ENCODE measurements around the gene PIAS1. TPM values are rescaled to one million over a fixed set of nuclear protein-coding genes. Genes with fewer than 3 reads are reported as not detected.
"Not testable (repeated sequence)": the region's sequence is repeated elsewhere in the genome, so short reads cannot be mapped to it uniquely, and the experiment has no call there.

Gene PIAS1
- total RNA-seq, 1 donor from 2014 or later, result 16.6 TPM

GRCh38 chr15:68114840-68115239, 60.7 kb downstream of the PIAS1 start:
- DNase-seq (ENCODE audit: low read depth), result no peak

DNA sequence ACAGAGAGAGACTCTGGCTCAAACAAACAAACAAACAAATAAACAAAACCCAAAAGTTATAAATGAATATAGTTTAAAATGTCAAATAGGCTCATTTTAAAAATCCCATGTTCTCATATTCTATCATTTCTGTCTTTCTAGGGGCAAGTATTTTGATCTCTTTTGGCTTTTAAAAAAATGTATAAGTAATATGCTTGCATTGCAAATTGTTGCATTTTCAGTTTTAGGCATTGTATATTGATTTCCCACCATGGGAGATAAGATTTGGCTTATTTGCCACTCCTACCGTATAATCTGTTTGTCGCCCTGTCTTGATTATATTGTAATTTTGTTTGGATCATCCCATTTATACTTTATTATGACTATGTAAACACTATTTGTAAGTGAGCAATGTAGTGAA, 70.6 kb downstream of the PIAS1 start:
- DNase-seq (ENCODE audit: low read depth), result no peak

GRCh38 chr15:68126396-68126795, 72.3 kb downstream of the PIAS1 start:
- DNase-seq (ENCODE audit: low read depth), result no peak

- DNase-seq (ENCODE audit: low read depth), result no peak
These were observed 75.0 kb downstream of the PIAS1 start for GRCh38 chr15:68129072-68129471.

GRCh38 chr15:68130851-68131250, 76.7 kb downstream of the PIAS1 start:
- no peak for DNase-seq (ENCODE audit: low read depth)

GRCh38 chr15:68137096-68137495, 83.0 kb downstream of the PIAS1 start:
- DNase-seq (ENCODE audit: low read depth), result no peak

GRCh38 chr15:68143129-68143528, 89.0 kb downstream of the PIAS1 start:
- no peak for DNase-seq (ENCODE audit: low read depth)

DNA sequence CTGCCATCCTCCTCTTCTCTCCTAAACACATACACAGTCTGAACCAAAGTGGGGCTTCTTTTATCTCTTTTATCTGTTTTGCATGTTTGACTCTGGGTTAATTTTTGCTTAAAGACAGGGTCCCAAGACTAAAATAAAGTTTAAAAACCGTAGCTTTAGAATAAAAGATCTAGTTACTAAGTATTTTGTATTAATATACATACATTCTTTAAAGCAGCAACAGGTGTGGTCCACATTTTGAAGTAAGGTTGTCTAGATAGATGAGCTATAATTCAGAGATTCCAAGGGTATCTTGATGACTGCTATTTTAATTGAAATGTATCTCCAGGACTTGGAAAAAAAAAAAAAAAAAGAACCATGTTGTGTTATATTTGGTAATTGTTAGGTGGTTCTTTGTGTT, 89.7 kb downstream of the PIAS1 start:
- DNase-seq (ENCODE audit: low read depth), result no peak

DNA sequence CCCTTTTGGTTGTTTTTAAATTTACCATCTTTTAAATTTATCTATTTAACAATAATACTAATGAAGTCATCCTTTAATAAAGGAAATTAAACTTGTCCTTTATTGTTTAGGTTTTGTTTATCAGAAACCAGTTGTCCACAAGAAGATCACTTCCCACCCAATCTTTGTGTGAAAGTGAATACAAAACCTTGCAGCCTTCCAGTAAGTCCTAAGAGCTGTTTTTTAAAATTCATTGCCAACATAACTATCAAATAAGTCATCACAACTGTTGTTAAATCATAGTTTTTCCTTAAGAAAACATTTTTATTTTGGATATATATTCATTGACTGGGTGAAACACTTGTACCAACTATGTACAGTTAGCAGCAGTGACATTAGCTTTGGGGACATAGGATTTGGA, 91.6 kb downstream of the PIAS1 start:
- no peak for DNase-seq (ENCODE audit: low read depth)

DNA sequence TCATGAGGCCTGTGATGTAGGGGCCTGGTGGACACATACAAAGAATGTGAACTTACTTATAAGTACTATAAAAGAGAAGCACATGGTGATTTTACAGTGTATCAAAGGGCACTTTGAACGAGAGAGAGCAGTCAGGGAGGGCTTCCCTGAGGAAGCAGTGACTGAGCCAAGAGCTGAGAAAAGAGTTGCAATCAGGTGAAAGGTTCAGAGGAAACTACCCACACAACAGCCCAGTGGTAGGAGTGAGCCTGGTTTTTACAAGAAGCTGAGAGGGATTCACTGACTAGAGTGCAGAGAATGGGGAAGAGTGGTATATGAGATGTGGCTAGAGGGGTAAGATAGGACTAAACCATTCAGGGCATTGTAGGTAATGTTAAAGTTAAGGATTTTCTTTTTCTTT, 93.9 kb downstream of the PIAS1 start:
- no peak for DNase-seq (ENCODE audit: low read depth)

DNA sequence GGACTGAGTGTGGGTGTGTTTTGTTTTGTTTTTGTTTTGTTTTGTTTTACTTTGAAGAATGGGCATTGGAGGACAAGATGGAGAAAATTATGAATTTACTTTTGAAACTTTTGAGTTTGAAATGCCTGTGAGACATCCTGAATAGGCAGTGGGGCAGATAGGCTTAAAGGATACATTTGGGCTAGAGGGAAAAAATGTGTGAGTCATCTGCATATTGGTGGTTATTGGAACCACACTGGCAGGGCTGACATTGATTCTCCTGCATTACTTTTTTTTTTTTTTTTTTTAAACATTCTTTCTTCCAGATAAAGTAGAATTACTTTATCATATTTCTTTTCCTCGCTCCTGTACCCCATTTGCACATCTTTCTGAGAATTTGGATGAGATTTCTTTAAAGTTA, 94.9 kb downstream of the PIAS1 start:
- peak; percentile 49 for DNase-seq (ENCODE audit: low read depth)

- DNase-seq (ENCODE audit: low read depth), result no peak
These were observed 96.1 kb downstream of the PIAS1 start for GRCh38 chr15:68150187-68150586.

DNA sequence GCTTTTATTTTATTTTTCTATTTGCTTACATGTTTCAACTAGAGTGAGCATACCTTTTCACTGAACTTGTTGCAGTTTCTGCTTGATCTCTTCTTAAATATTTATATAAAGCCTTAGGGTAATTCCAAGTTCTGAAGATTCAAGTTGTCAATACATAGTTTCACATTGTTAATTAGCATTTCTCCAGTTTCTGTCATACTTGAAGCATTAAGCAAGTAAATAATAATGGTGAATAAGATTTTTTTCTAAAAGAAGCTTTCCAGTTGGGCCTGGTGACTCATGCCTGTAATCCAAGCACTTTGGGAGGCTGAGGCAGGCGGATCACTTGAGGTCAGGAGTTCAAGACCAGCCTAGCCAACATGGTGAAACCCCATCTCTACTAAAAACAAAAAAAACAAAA, 97.2 kb downstream of the PIAS1 start:
- peak; percentile 80 for DNase-seq (ENCODE audit: low read depth)

- peak; percentile 19 for DNase-seq (ENCODE audit: low read depth)
These were observed 98.2 kb downstream of the PIAS1 start for GRCh38 chr15:68152342-68152741.

DNA sequence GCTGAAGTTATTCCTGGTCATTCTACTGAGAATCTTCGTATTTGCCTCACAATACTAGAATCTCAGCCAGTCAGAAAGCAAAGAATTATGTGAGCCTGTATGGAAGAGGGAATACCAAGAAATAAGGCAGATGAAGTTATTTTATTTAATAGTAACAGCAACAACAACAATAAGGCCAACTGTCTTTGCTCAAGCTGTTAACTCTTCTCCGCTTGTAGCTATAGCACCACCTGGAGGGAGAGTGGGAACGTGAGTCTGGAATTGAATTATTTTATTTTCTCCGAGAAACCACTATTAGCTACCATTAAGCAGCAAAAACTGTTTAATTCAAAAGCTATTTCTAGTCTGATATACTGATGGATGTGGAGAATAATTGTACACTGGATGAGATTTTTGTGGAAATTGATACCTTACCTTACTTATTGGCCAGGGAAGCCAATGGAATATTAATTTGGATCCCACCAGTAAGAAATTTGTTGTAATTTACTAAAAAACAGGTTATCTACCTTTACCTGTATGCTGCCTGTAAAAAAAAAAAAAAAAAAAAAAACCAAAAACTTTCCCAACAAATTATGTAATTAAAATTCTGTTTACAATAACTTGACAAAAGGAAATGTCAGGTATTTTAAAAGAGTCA, 100.9 kb downstream of the PIAS1 start:
- DNase-seq (ENCODE audit: low read depth), result peak; percentile 65

- no peak for DNase-seq (ENCODE audit: low read depth)
These were observed 103.0 kb downstream of the PIAS1 start for GRCh38 chr15:68157074-68157473.

- no peak for DNase-seq (ENCODE audit: low read depth)
These were observed 104.0 kb downstream of the PIAS1 start for GRCh38 chr15:68158046-68158628.

DNA sequence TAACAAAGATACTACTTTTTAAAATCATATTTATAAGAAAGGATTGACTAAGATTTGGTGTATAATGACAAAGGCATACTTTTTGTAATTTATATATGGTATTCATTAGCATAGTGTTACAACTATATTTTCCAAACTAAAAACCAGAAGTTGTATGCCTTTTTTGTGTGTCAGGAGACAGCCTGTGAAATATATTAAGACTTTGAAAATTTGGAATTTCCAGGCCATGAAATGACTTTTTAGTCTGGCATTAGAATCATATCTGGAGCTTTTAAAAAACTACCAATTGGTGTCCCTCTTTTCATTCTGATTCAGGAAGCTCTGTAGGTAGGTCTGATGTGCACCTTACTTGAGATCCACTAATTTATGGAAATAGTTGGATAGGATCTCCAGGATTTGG, 109.1 kb downstream of the PIAS1 start:
- DNase-seq (ENCODE audit: low read depth), result no peak

GRCh38 chr15:68166847-68167246, 112.7 kb downstream of the PIAS1 start:
- no peak for DNase-seq (ENCODE audit: low read depth)

- not testable (repeated sequence) for DNase-seq (ENCODE audit: low read depth)
These were observed 117.9 kb downstream of the PIAS1 start for GRCh38 chr15:68172037-68172436.

DNA sequence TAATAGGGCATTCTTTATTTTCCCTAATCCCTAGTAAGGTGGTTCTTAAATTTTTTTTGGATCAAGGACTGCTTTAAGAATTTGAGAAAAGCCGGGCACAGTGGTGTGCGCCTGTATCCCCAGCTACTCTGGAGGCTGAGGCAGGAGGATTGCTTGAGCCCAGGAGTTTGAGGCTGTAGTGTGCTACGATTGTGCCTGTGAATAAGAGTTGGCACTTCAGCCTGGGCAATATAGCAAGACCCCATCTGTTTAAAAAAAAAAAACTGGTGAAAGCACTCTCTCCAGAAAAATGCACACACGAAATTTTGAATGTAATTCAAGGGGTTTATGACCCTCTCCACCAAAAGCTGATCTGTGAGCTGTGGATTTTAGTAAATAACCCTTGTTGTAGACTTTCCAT, 119.0 kb downstream of the PIAS1 start:
- no peak for DNase-seq (ENCODE audit: low read depth)

- no peak for DNase-seq (ENCODE audit: low read depth)
These were observed 121.4 kb downstream of the PIAS1 start for GRCh38 chr15:68175526-68175925.

DNA sequence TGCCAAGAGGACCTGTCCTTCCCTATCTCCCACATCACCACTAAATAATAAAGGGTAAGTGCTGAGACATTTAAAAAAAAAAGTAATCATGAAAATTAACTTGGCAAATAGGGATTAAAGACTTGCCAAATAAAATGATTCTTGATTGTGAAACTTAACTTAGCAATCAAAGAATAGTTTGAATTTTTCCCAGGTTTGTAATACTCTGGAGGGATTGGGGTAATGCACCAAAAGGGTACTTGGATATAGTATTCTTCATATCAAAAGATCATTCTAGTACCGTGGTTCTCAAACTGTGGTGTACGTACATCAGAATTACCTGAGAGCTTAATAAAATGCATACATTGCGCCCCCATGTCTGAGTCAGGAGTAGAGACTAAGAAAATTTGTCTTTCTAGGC, 122.5 kb downstream of the PIAS1 start:
- DNase-seq (ENCODE audit: low read depth), result no peak

- DNase-seq (ENCODE audit: low read depth), result peak; percentile 13
These were observed 123.6 kb downstream of the PIAS1 start for GRCh38 chr15:68177742-68178141.

Data from renal cortical epithelial cell (primary cell).